ENCODE data around the gene OCA2.
A peak's percentile ranks its signal among the peaks of the same experiment; 100 is the strongest.
"Not testable (repeated sequence)": the region's sequence is repeated elsewhere in the genome, so short reads cannot be mapped to it uniquely, and the experiment has no call there.

Gene OCA2

GRCh38 chr15:27734785-27735495 is 364.2 kb downstream of the OCA2 start:
- no peak for DNase-seq

GRCh38 chr15:27731776-27732175 is 367.3 kb downstream of the OCA2 start:
- no peak for DNase-seq

- no peak for DNase-seq
Measured at GRCh38 chr15:27730868-27731267, 368.2 kb downstream of the OCA2 start.

GRCh38 chr15:27725731-27726130 is 373.4 kb downstream of the OCA2 start:
- DNase-seq, result no peak

GRCh38 chr15:27723821-27724220 is 375.3 kb downstream of the OCA2 start:
- no peak for DNase-seq

- DNase-seq, result no peak
Measured at GRCh38 chr15:27722102-27722501, 377.0 kb downstream of the OCA2 start.

GRCh38 chr15:27714675-27715074 is 384.4 kb downstream of the OCA2 start:
- DNase-seq, result no peak

GRCh38 chr15:27713850-27714249 is 385.3 kb downstream of the OCA2 start:
- DNase-seq, result not testable (repeated sequence)

GRCh38 chr15:27707257-27707656 is 391.9 kb downstream of the OCA2 start:
- DNase-seq, result peak in 1 of 56 donors; percentile 8

GRCh38 chr15:27706300-27706699 is 392.8 kb downstream of the OCA2 start:
- DNase-seq, result no peak

GRCh38 chr15:27705056-27705455 is 394.1 kb downstream of the OCA2 start:
- peak in 27 of 56 donors; percentile 2 to 76 (median 28) for DNase-seq
